D341Med (cell line): ENCODE data around the gene ATAD3C.
"Not testable (repeated sequence)": the region's sequence is repeated elsewhere in the genome, so short reads cannot be mapped to it uniquely, and the experiment has no call there.

Source experiments
- DNase-seq: peaks from one replicate; pipeline ENCODE4 v3.0.0; 2012; ENCODE audit warnings: low spot score

The ATAD3C gene

DNA sequence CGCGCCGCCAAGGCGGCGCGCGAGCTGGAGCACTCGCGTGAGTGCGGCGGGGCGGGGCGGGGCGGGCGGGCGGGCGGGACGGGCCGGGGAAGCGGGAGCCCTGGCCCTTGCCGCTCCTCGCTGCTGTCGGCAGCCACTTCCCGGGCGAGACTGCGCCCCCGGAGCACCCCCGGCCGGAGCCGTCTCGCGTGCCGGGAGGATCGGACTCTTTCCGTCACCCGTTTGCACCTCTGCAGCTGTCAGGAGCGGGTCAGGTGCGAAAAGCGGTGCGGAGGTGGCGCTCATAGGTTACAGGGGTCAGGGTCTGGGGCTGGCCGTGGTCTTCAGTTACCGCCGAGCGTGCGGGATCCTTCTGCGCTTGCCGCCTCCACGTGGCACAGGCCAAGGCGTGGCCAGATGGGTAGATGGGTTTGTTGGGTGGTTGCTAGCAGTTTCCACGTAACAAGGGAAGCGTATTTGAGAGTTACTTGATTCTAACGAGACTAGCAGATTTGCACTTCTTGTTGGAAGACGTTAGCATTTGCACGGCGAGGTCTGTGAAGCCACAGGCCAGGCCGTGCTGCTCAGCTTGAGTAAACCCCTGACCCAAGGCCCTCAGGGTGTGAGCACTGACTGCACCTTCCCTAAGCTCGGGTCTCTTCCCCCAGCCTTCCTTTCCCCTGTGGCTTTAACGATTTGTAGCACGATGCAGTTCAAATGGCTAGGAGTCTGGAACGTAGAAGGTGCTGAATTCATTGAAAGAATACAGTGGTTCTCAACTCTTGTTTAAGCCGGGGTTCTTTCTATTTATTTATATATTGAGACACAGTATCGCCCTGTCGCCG, 22.8 kb downstream of the ATAD3C start:
- DNase-seq, result not testable (repeated sequence)

DNA sequence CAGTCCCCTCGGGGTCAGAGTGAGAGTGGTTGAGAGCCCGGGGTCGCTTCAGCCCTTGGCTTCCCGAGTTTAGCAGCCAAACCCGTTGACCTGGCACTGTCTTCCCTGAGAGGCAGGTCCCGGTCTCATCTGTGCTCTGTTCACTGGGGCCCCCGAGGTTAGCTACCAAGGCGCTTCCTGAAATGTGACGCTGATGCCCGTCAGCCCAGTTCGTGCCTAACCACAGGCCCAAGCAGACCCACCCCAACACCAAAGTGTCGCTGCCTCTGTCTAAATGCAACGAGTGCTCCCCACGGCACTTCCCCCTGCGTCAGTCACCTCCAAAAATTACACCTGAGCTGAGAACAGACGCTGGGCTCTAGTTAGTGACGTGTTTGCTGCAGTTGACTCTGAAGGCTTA, 26.5 kb downstream of the ATAD3C start:
- not testable (repeated sequence) for DNase-seq

DNA sequence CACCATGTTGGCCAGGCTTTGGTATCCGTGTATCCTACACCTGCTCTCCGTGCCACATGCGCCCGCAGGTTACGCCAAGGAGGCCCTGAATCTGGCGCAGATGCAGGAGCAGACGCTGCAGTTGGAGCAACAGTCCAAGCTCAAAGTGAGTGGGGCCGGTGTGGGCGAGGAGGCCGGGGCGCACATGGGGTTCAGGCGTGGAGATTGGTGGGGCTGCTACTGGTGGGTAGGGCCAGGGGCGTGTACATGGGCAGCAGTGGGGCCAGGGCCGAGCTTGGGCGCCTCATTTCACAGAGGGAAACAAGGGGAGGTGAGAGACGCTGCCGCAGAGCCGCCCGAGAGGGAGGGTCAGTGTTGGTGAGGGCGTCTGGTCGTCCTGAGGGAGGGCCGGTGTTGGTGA, 27.7 kb downstream of the ATAD3C start:
- DNase-seq, result no peak

GRCh38 chr1:1479547-1480487, 30.3 kb downstream of the ATAD3C start:
- DNase-seq, result no peak

GRCh38 chr1:1480488-1480867, 31.0 kb downstream of the ATAD3C start:
- DNase-seq, result not testable (repeated sequence)

DNA sequence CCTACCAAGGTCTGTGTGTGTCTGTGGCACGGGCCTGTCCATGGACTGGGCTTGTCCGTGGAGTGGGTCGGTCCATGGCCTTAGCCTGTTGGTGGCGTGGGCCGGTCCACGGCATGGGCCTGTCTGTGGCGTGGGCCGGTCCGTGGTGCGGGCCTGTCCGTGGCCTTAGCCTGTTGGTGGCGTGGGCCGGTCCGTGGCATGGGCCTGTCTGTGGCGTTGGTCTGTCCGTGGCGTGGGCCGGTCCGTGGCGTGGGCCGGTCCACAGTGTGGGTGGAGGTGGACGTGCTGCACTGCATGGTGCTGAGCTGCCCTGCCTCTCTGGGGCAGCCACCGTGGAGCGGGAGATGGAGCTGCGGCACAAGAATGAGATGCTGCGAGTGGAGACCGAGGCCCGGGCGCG, 32.3 kb downstream of the ATAD3C start:
- DNase-seq, result not testable (repeated sequence)

DNA sequence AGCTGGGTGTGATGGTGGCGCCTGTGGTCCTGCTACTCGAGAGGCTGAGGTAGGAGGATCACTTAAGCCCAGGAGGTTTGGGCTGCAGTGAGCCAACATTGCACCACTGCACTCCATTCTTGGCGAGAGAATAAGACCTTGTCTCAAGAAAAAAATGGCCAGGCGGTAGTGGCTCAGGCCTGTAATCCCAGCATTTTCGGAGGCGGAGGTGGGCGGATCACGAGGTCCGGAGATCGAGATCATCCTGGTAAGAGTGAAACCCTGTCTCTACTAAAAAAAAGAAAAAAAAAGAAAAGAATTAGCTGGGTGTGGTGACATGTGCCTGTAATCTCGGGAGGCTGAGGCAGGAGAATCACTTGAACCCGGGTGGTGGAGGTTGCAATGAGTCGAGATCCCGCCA, 33.4 kb downstream of the ATAD3C start:
- DNase-seq, result no peak

DNA sequence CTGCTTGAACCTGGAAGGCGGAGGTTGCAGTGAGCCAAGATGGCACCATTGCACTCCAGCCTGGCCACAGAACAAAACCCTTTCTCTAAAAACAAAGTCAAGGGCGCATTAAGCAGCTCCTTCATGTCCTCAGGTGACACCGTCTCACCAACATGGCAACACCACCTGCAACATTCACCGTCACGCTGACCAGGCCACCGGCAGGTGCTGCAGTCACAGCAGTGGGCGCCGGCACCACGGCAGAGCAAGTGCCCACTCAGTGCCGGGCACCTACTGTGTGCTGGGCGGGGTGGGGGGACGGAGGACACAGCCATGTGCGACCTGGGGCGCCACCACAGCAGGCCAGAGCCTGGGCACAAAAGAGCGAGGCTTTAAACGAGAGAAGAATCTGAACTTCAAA, 34.2 kb downstream of the ATAD3C start:
- DNase-seq, result no peak

DNA sequence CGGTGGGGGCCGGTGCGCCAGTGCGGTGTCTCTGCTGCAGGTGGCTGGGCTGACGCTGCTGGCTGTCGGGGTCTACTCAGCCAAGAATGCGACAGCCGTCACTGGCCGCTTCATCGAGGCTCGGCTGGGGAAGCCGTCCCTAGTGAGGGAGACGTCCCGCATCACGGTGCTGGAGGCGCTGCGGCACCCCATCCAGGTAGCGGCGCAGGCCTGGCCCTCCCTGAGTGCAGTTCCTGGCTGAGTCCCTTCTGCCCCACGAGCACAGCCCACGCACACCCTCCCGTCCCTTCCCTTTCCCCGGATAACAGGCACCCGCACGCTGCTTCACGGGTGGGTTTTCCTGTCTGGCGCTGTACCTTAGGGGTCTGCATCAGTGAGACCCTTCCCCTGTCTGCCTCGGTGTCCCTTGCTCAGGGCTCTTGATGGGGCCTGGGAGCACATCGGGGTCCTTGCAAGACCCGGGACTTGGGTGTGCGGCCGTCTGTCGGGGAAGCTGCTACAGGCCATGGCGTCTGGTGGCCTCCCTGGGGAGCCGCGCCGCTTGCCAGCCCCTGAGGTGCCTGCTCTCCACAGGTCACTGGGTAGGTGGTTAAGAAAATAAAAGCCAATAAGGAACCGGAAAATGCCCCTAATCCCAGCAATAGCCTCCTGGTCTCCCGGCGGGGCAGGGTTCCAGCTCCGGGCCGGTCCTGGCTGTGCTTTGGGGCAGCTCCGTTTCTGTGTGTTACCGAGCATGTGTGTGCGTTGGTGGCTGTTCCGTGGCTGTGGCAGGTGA, 35.7 kb downstream of the ATAD3C start:
- DNase-seq, result not testable (repeated sequence)

DNA sequence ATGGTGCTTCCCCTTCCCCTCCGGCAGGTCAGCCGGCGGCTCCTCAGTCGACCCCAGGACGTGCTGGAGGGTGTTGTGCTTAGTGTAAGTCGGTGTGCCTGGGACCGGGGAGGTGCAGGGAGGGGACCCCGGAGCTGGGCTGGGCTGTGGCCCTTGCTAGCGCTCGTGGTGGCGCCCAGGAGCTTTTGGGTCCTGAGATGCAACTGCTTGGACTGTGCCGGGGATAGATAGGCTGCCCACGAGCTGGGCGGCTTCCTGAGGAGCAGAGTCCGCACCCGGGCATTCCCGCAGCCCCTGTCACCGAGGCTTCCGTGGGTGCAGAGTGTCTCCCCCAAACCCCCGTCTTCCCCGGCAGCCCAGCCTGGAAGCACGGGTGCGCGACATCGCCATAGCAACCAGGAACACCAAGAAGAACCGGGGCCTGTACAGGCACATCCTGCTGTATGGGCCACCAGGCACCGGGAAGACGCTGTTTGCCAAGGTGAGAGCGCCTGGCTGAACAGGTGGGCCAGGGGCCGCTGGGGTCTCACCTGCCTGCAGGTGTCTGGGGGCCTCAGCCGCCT, 36.3 kb downstream of the ATAD3C start:
- not testable (repeated sequence) for DNase-seq

GRCh38 chr1:1487701-1488100, 38.2 kb downstream of the ATAD3C start:
- no peak for DNase-seq

- no peak for DNase-seq
Observed at GRCh38 chr1:1489231-1489630, 39.7 kb downstream of the ATAD3C start.

GRCh38 chr1:1489861-1490260, 40.4 kb downstream of the ATAD3C start:
- DNase-seq, result no peak

DNA sequence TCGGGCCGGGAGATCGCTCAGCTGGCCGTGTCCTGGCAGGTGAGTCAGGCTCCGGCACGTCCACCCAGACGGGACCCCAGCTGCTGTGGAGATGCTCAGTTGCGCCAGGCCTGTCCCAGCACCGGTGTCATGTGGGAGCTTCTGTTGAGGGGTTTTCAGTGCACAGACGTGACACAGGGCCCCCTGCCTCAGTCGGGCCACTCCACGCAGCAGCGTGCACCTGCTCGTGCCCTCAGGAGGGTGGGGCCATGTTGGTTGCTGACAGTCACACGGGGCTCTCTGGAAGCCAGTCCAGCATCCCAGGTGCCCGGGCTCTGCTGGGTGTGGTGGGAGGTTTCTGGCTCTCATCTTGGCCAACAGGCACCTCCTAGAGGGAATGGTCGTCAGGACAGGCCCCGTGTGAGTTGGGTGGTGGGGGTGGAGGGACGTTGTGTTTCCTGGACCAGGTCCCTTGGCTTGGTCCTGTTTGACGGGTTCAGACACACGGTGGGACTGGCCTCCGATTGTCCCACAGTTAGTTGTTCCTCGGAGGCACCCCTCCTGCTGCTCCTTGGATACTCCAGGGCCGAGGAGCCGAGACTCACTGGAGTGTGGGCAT, 41.2 kb downstream of the ATAD3C start:
- DNase-seq, result no peak

DNA sequence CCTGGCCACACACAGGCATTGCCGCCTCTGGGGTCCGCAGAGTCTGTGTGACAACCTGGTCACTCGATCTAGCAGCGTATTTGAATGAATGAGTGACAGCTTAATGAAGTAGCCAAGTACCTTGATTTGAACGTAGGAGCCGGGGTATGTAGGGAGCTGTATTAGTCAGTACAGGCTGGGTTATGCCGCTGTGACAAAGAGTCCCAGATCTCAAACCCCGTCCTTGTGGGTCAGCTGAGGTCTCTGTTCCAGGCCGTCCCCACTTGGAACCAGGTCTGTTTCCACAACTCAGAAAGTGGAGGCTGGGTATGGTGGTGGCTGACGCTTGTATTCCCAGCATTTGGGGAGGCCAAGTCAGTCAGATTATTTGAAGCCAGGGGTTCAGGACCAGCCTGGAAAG, 42.1 kb downstream of the ATAD3C start:
- no peak for DNase-seq

DNA sequence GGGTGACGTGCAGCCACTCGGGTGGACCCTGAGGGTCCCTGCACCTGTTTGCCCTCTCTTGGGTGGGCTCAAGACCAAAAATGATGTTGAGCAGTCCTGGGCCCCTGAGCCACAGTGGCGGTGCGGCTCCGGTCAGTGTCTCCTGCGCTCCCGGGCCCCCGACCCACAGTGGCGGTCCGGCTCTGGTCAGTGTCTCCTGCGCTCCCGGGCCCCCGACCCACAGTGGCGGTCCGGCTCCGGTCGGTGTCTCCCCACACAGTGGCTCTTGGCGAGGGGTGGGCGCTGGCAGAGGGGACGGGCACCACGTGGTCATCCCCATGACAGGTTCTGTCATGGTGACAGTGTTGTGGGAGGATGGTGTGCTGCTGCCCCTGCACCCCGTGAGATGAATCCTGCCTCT, 44.8 kb downstream of the ATAD3C start:
- DNase-seq, result not testable (repeated sequence)

DNA sequence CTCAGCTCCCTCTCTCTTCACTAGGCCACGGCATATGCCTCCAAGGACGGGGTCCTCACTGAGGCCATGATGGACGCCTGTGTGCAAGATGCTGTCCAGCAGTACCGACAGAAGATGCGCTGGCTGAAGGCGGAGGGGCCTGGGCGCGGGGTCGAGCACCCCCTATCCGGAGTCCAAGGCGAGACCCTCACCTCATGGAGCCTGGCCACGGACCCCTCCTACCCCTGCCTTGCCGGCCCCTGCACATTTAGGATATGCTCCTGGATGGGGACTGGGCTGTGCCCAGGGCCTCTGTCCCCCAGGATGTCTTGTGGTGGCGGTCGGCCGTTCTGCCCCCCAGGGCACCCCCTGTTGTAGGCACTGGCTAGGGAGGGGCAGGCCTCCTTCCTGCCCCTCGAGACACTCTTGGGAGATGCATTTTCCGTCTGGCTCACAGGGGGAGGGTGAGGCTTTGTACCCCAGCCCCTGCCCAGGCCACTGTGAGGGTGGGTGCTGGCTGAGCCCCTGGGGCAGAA, 46.0 kb downstream of the ATAD3C start:
- not testable (repeated sequence) for DNase-seq

DNA sequence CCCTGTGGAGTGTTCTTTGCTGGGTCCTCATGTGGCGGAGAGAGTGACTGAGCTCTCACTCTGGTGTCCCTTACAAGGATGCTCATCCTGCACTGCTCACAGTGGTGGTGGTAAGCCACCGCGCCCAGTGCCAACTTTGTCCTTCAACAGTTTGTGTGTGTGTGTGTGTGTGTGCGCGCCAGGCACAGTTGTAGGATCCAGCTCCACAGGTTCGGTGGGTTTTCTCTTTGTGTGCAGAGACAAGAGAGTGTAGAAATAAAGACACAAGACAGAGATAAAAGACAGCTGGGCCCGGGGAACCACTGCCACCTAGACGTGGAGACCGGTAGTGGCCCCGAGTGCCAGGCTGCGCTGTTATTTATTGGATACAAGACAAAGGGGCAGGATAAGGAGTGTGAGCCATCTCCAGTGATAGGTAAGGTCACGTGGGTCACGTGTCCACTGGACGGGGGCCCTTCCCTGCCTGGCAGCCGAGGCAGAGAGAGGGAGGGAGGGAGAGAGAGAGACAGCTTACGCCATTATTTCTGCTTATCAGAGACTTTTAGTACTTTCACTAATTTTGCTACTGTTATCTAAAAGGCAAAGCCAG, 55.4 kb downstream of the ATAD3C start:
- peak; percentile 61 for DNase-seq

GRCh38 chr1:1505366-1505798, 55.9 kb downstream of the ATAD3C start:
- DNase-seq, result not testable (repeated sequence)

DNA sequence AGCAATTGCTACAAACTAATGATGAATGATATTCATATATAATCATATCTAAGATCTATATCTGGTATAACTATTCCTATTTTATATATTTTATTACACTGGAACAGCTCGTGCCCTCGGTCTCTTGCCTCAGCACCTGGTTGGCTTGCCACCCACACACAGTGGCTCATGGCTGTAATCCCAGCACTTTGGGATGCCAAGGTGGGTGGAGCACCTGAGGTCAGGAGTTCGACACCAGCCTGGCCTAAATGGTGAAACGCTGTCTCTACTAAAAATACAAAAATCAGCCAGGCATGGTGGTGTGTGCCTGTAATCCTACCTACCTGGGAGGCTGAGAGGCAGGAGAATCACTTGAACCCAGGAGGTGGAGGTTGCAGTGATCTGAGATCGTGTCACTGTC, 56.3 kb downstream of the ATAD3C start:
- not testable (repeated sequence) for DNase-seq

GRCh38 chr1:1507305-1507704, 57.8 kb downstream of the ATAD3C start:
- no peak for DNase-seq
